Islet of Langerhans (tissue), 1 donor: ENCODE results near the gene DSG2.
"Not testable (repeated sequence)": the region's sequence is repeated elsewhere in the genome, so short reads cannot be mapped to it uniquely, and the experiment has no call there.

Source experiments
- FAIRE-seq: peaks from one replicate; lab custom pipeline; 2011; peaks lifted over from hg19 to GRCh38; lab: Jason Lieb, UNC

Gene DSG2

GRCh38 chr18:31500051-31500688, 2.2 kb downstream of the DSG2 start:
- FAIRE-seq, result no peak

GRCh38 chr18:31503011-31503410, 5.0 kb downstream of the DSG2 start:
- FAIRE-seq, result no peak

- FAIRE-seq, result no peak
These were observed 6.6 kb downstream of the DSG2 start for GRCh38 chr18:31504455-31505147.

GRCh38 chr18:31505156-31505555, 7.2 kb downstream of the DSG2 start:
- FAIRE-seq, result no peak

- peak; percentile 82 for FAIRE-seq
These were observed 8.2 kb downstream of the DSG2 start for GRCh38 chr18:31506024-31506742.

DNA sequence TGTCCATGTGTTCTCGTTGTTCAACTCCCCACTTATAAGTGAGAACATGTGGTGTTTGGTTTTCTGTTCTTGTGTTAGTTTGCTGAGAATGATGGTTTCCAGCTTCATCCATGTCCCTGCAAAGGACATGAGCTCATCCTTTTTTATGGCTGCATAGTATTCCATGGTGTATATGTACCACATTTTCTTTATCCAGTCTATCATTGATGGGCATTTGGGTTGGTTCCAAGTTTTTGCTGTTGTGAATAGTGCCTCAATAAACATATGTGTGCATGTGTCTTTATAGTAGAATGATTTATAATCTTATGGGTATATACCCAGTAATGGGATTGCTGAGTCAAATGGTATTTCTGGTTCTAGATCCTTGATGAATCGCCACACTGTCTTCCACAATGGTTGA, 9.1 kb downstream of the DSG2 start:
- FAIRE-seq, result not testable (repeated sequence)

DNA sequence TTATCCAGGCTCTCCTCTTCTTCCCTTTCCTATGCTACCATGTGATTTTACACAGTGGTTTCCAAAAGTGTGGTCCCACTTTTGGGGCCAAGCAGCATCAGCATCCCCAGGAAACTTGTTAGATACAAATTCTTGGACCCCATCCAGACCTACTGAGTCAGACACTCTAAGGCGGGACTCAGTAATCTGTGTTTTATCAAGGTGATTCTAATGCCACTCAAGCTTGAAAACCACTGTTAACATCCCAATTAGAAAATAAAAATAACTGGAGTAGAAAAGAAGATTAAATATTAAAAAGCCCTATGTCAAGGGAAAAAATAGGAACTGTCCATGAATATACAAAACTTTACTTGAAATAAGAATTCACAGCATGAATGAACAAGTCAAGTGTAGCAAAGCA, 10.8 kb downstream of the DSG2 start:
- FAIRE-seq, result no peak

GRCh38 chr18:31509571-31509970, 11.6 kb downstream of the DSG2 start:
- no peak for FAIRE-seq

GRCh38 chr18:31510319-31510718, 12.3 kb downstream of the DSG2 start:
- FAIRE-seq, result no peak

GRCh38 chr18:31511098-31511497, 13.1 kb downstream of the DSG2 start:
- FAIRE-seq, result no peak

- FAIRE-seq, result no peak
These were observed 14.3 kb downstream of the DSG2 start for GRCh38 chr18:31512203-31512764.

DNA sequence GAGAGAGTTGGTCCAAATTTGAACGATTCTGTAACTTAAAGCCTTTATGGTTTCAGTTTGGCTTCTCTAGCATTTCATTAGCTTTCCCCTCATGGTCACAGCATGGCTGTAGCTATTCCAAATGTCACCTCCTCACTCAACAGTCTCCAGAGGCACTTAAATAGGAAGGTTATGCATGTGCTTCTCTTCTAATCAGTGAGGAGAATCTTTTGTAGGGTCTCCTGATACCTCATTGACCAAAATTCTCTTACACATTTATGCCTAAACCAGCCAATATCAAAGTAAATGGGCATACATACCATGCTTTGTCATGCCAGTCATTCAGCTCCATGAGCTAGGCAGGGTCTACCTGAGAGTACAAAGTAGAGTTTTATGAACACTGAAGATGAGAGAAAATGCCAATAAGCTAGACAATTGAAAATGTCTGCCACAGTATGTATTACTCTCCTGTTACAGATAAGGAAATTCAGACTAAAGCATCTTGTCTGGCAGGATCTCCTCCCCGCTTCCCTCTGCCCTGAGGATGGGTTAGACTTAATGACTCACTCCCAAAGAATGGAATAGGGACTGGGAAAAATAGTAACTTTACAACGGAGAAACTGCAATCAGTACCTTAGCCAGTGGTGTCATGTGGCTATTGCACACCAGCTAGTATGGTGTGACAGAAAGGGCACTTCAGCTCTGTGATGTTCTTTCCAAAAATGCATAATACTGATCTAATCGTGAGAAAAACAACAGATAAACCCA, 15.4 kb downstream of the DSG2 start:
- FAIRE-seq, result no peak

- FAIRE-seq, result no peak
These were observed 18.5 kb downstream of the DSG2 start for GRCh38 chr18:31516437-31516836.

GRCh38 chr18:31526374-31526773, 28.4 kb downstream of the DSG2 start:
- FAIRE-seq, result no peak

- no peak for FAIRE-seq
These were observed 35.3 kb downstream of the DSG2 start for GRCh38 chr18:31533236-31533635.

- no peak for FAIRE-seq
These were observed 40.9 kb downstream of the DSG2 start for GRCh38 chr18:31538837-31539236.

DNA sequence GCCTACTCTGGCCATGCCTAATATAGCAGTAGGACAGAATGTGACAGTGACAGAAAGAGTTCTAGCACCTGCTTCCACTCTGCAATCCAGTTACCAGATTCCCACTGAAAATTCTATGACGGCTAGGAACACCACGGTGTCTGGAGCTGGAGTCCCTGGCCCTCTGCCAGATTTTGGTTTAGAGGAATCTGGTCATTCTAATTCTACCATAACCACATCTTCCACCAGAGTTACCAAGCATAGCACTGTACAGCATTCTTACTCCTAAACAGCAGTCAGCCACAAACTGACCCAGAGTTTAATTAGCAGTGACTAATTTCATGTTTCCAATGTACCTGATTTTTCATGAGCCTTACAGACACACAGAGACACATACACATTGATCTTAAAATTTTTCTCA, 48.5 kb downstream of the DSG2 start:
- FAIRE-seq, result no peak

DNA sequence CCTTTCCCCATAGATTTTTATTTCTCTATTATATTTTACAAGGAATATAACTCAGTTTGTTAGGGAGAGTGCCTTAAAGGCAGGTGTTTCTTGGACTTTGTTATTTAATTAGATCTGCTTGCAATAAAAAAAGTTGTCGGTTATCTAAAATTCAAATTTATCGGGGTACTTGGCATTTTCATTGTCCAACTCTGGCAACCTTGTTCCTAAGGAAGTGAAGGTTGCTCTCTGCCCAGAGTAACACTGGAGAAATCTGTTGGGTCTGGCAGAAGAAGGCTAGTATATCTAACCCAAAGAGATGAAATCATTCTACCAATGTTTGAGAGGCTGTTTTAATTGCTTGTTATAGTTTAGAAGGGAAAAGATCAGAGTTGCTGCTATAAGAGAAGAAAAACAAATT, 50.9 kb downstream of the DSG2 start:
- peak; percentile 13 for FAIRE-seq

DNA sequence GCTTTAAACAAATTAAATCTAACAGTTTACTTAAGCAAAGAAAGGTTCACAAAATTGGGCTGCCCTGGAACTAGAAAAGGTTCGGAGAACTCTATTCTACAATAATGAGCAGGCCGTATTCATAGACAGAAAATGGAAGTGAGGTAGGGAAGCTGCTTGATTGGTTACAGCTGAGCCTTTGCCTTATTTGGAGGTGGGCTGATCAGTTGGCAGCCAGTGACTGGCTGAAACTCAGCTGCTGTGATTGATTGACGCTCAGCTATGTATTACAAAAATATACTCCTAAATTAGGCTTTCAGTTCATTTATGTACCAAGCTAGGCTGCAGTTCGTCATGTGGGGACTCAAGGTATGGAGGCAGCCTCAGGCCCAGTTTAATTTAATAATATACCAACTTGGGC, 51.4 kb downstream of the DSG2 start:
- no peak for FAIRE-seq

- FAIRE-seq, result no peak
These were observed 53.9 kb downstream of the DSG2 start for GRCh38 chr18:31551883-31552282.

- FAIRE-seq, result no peak
These were observed 55.8 kb downstream of the DSG2 start for GRCh38 chr18:31553800-31554199.

DNA sequence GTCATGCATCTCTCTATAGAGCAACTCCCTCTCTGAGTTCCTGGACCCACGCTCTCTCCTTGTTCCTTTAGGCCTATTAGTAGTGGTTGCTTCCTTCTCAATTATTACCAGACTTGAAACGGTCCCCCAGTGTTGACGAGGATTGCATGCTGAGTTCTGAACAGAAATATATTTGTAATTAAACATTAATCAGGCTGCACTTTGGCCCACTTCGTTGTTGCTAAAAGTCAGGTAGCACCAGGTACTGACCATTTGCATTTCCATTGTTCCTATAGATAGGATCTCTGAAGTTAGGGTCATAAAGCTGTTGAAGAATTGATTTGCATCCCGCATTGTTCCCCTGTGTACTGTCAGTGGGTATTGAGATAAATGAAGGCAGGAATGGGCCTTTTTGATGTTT, 56.8 kb downstream of the DSG2 start:
- FAIRE-seq, result no peak
